ENCODE measurements around the gene MSRB3.
"Not testable (repeated sequence)": the region's sequence is repeated elsewhere in the genome, so short reads cannot be mapped to it uniquely, and the experiment has no call there.

The MSRB3 gene

DNA sequence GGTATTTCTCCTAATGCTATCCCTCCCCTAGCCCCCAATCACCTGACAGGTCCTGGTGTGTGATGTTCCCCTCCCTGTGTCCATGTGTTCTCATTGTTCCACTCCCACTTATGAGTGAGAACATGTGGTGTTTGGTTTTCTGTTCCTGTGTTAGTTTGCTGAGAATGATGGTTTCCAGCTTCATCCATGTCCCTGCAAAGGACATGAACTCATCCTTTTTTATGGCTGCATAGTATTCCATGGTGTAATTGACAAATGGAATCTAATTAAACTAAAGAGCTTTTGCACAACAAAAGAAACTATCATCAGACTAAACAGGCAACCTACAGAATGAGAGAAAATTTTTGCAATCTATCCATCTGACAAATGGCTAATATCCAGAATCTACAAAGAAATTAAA, 178.9 kb downstream of the MSRB3 start:
- not testable (repeated sequence) for DNase-seq (ENCODE audit: low spot score)

GRCh38 chr12:65458718-65459117, 180.2 kb downstream of the MSRB3 start:
- DNase-seq (ENCODE audit: low spot score) = no peak

GRCh38 chr12:65459545-65459944, 181.1 kb downstream of the MSRB3 start:
- DNase-seq (ENCODE audit: low spot score) = no peak

DNA sequence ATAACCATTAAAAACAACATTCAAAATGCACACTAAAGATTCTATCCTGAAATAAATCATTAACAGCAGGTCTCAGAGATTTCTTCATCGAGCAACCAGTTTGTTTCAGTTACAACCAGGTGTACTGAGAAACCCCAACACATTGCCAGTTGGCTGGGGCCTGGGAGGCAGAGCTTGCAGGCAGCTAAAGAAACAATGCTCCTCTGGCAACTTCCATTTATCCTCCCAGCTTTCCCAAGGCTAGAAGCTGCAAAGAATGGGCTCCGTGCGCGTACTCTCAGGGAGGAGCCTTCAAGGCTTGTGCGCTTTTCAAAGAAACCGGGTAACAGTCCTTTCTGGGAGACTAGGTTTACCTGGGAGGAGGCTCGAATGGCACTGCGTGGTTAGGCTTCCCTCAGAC, 181.6 kb downstream of the MSRB3 start:
- DNase-seq (ENCODE audit: low spot score) = no peak

- DNase-seq (ENCODE audit: low spot score) = no peak
Observed at GRCh38 chr12:65461017-65461416, 182.5 kb downstream of the MSRB3 start.

DNA sequence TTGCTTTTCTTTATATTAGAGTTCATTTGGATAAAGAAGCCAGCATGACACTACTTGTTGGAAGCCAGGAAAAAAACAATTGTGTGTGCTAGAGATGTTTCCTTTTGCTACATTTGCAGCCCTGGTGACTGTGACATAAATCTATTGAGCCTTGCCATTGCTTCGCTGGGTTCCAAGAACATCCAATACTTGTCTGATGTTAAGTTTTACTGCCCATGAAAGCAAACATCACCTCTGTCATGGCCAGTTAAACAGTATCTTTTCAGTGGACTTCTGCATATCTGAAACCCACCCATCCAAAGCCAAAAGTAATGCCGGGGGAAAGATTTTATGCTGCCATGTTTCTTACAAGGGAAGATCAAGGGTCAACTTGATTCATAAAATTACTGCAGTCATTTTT, 184.0 kb downstream of the MSRB3 start:
- DNase-seq (ENCODE audit: low spot score) = no peak

GRCh38 chr12:65463082-65463481, 184.6 kb downstream of the MSRB3 start:
- DNase-seq (ENCODE audit: low spot score) = no peak

DNA sequence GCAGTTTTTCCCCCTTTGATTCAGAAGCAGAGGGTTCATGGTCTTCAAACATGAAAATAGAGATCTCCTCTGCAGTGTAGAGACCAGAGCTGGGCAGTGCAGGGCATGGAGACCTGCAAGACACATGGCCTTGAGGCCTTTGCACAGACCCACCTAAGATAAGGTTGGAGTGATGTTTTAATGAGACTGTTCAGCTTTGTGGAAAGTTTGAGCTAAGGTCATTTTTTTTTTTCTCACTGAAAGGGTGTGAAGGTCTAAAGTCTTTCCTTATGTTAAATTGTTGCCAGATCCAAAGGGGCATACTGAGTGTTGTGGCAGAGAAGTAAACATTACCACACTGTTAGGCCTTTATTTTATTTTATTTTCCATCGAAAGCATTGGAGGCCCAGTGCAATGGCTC, 185.1 kb downstream of the MSRB3 start:
- no peak for DNase-seq (ENCODE audit: low spot score)

GRCh38 chr12:65464930-65465329, 186.4 kb downstream of the MSRB3 start:
- peak; percentile 72 for DNase-seq (ENCODE audit: low spot score)

- DNase-seq (ENCODE audit: low spot score) = no peak
Observed at GRCh38 chr12:65465766-65466547, 187.5 kb downstream of the MSRB3 start.

DNA sequence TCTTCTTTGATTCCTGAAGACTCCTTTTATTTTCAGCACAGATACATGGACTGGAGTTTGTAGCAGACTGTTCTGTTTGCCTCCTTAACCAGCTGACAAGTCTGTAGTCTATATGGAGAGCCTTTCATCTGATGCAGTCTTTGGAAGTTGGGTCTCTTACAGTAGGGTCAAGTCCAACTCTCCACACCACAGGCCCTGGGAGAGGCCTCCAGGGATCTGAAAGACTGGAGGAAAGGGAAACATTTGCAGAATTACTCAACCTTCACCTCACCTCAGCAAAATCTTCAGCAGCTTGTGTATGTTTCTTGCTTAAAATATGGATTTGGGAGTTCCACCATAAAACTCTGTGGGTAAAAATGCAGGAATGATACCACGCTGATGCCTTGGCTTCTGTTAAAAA, 188.4 kb downstream of the MSRB3 start:
- DNase-seq (ENCODE audit: low spot score) = no peak

- DNase-seq (ENCODE audit: low spot score) = no peak
Observed at GRCh38 chr12:65470256-65470655, 191.8 kb downstream of the MSRB3 start.

DNA sequence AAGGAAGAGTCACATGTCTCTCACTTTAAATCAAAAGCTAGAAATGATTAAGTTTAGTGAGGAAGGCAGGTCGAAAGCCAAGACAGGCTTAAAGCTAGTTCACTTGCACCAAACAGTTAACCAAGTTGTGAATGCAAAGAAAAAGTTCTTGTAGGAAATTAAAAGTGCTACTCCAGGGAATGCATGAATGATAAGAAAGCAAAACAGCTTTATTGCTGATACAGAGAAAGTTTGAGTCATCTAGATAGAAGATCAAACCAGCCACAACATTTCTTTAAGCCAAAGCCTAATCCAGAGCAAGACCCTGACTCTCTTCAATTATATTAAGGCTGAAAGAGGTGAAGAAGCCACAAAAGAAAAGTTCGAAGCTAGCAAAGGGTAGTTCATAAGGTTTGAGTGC, 193.6 kb downstream of the MSRB3 start:
- DNase-seq (ENCODE audit: low spot score) = no peak

DNA sequence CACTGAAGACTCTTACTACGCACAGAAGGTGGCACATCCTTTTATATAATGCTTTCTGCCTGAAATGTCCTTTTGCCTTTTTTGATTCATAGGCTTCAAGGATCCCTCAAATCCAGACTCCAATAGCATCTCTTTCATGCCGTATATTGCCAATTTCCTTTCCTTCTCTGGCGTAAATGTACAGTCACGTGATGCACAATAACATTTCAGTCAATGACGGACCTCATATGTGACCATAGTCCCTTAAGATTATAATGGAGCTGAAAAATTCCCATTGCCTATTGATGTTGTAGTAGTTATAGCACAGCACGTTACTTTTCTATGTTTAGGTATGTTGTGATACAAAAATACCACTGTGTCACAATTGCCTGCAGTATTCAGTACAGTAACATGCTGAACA, 196.3 kb downstream of the MSRB3 start:
- no peak for DNase-seq (ENCODE audit: low spot score)

DNA sequence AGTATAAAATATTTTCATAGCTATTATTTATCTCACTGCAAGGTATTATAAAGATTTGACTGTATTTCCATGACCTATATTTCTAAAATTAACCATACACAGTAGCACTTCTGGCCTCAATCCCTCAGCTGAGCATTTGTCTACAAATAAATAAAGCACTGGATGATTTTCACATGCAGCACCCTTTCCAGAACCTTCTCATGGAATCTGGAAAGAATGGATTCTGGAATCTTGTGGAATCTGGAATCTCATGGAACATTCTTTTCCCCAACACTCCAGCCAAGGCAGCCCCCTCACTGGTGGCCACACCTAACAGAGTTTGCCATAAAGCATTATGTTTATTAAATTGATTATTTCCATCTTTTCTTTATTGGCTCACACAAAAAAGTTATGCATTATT, 199.2 kb downstream of the MSRB3 start:
- DNase-seq (ENCODE audit: low spot score) = no peak

DNA sequence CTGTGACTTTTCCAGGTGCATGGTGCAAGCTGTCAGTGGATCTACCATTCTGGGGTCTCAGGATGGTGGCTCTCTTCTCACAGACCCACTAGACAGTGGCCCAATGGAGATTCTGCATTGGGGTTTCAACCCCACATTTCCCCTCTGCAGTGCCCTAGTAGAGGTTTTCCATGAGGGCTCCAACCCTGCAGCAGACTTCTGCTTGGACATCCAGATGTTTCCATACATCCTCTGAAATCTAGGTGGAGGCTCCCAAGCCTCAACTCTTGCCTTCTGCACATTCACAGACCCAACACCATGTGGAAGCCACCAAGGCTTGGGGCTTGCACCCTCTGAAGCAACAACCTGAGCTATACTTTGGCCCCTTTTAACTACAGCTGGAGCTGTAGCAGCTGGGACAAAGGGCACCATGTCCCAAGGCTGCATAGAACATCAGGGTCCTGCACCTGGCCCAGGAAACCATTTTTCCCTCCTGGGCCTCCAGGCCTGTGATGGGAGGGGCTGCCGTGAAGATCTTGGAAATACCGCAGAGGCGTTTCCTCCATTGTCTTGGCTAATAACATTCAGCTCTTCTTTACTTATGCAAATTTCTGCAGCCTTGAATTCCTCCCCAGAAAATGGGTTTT, 205.5 kb downstream of the MSRB3 start:
- not testable (repeated sequence) for DNase-seq (ENCODE audit: low spot score)

DNA sequence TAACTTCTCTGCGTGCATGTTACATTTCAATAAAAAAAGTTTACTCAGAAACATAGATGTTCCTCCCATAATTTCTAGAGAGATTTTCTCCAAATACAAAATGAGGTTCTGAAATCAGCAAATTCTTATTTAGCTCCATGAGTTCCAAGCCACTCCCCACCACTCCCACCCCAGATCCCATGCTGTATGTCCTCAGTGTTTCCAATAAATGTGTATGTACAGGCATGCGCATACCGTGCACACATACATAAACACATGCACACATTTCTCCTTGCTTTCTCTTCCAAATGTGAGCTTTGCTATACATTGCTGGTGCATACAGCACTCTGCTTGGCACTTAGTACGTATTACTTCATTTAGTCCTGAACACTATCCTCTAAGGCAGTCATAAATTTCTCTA, 209.7 kb downstream of the MSRB3 start:
- no peak for DNase-seq (ENCODE audit: low spot score)

GRCh38 chr12:65490250-65490649, 211.8 kb downstream of the MSRB3 start:
- DNase-seq (ENCODE audit: low spot score) = no peak

- DNase-seq (ENCODE audit: low spot score) = no peak
Observed at GRCh38 chr12:65492998-65493912, 214.8 kb downstream of the MSRB3 start.

GRCh38 chr12:65493913-65494245, 215.4 kb downstream of the MSRB3 start:
- DNase-seq (ENCODE audit: low spot score) = no peak

DNA sequence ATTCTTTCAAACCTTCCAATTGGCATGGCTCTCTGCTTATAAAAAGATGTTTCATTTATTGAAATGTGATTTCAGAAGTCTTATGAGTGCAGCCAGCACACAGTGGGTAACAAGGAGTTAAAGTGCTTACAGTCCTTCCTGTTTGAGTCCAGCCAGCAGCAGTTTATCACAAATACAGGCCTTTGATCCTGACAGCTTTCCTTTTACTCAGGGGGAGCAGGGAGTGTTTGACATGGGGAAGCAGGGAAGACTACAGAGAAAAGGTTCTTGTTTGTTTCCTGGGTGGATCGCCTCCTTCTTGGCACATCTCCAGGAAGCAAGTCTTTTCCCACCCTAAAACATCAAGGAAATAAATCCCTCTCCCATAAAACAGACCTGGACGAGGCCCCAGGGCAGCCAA, 216.1 kb downstream of the MSRB3 start:
- DNase-seq (ENCODE audit: low spot score) = no peak

GRCh38 chr12:65495233-65495632, 216.8 kb downstream of the MSRB3 start:
- DNase-seq (ENCODE audit: low spot score) = peak; percentile 62

- DNase-seq (ENCODE audit: low spot score) = peak; percentile 45
Observed at GRCh38 chr12:65496617-65497016, 218.1 kb downstream of the MSRB3 start.
